ENCODE data around the gene BBS12.

GRCh38 chr4:122785099-122785498 is 52.6 kb downstream of the BBS12 start:
- no peak for TF ChIP-seq POLR2A (IDR thresholded peaks at IDR 0.05; ENCODE audit: low read depth, low read length)
- TF ChIP-seq POLR2AphosphoS5 (IDR thresholded peaks at IDR 0.05; ENCODE audit: low read depth, low read length): no peak
